Stimulated activated CD8-positive, alpha-beta memory T cell treated with anti-CD3 and anti-CD28 coated beads, Interleukin-2, amount 100 ng/mL, for 48 hours (primary cell): Measurements from ENCODE around the gene EPHA3.
A peak's percentile ranks its signal among the peaks of the same experiment; 100 is the strongest.

Source experiments
- DNase-seq, 2 donors: peaks; one replicate each; pipeline ENCODE4 v3.0.0-alpha.2; 2020; ENCODE audit warnings: low read depth in 2 of 2

EPHA3 gene

DNA sequence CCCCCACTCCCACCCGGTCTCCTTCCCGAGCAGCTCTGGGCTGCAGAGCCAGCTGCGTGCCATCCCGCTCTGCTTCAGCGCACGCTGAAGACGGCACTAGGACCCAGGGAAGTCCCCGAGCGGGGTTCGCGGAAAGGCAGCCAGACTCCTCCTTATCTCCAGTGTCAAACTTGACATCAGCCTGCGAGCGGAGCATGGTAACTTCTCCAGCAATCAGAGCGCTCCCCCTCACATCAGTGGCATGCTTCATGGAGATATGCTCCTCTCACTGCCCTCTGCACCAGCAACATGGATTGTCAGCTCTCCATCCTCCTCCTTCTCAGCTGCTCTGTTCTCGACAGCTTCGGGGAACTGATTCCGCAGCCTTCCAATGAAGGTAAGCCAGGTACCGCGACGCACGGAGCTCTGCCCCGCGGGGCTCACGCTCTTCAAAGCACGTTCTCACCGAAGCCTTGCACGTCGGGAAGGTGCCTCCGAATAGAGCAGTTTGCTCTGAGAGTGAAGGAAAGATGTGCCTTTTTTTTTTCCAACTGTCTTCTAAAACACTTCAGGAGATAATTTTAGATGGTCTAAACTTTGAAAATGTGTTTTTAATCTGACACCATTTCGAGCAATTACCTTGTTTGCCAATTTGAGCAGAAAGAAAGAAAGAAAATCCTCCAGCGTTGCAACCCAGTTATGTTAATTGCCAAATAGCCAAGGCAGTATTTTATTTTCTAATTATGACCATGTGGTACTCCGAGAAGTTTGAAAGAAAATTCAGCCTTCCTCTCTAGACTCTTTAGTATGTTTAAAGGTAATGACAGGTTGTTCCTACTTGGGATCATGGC, at the start of gene EPHA3:
Gene EPHA3, plus strand, starts transcription at position 161 of the 830 bp plus-strand sequence. Its CDS starts 128 bp downstream, at position 289.
- DNase-seq = peak in 1 of 2 donors; percentile 32

DNA sequence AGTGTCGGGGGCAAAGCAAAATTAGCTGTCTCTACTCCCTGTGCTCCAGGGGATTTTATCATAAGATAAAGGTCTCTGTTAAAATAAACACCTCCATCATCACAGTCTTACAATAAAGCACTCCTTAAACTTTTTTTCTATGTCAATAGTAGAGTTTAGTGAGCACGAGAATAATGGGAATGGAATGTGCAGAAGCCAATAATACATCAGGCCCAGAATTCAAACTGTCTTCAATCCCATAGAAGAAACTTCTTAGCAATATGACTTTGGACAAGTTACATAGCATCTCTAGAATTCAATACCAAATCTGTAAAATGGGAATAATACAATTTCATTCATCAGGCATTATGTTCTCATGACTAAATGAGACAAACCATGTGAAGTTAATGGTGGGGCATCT, 49.0 kb upstream of the EPHA3 start:
- DNase-seq = no peak

DNA sequence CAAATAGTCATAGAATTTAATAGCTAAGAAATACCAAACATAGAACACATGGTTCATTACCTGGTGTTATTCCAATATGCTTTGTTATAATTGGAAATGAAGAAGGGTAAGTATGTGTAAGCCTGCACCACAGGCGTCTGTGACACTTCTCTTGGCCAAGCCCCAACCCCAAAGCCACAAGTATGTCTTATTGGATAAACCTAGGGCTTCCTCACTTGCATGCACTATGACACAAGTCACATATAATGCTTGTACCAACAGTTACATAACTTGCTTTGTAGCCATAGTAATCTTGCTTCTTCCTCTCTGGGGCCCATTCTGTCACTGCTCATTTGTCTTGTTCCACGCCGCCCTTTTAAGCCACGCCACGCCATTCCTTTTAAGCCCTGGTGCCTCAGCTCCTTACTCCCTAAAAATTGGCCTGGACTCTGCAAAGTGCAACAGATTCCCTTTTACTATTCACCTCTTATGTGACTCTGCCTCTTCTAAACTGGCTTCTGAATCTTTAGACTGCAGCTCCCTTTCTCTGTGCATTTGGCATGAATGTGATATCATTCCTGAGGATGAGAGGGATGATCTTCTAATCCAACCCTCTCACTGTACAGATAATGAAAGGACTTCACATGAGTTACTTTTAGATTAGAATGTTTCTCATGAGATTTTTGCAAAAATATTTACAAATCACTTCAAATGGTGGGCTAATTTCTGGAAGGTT, 48.1 kb upstream of the EPHA3 start:
- DNase-seq = no peak

DNA sequence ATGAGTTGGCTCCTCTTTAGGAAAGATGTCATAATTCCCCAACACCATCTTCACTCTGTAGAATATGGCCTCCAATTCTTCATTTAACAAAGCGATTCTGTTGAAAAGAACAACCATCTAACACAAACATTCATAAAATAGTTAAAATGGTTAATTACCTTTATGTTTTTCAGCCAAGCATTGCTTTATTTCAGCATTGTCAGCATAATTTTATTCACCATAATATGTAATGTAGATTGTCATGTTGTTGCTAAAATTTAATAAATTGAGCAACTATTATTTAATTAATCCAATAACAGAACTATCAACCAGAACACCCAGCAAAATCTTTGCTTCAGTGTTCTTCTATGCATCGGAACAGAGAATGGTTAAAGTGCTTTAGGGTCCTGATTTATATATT, 46.2 kb upstream of the EPHA3 start:
- no peak for DNase-seq

DNA sequence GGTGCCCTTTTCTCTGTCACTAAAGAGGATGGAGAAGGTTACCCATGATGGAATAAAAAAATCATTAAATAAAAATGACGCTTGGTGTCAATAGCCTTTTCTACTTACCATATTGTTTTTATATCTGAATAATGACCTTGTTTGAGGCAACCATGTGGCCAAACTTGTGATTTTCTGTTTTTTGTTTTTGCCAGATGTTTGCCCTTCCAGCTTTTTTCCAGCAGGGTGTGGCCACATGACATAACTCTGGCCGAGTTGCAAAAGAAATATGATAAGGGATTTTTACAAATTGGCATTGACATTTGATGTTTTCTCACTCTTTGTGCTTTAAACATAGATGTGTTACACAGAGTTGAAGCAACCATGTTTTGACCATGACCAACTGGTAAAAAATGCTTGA, 39.7 kb upstream of the EPHA3 start:
- no peak for DNase-seq

DNA sequence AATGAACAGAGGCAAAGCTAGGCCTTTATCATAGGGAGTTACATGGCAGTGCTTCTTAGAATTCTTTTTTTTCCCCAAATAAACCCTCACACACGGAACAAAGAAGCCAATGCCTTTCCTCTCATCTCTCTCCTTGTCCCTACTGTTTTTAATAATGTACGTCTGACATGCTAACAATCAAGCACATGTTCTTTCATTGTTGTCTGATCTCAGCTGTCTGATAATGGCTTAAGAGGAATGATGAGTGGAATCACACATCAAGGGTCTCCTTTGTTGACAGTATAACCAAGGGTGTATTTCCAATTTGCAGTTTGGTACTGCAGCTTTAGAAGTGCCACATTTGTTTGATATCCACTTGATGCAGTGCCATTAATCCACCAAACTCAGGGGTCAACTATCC, 34.8 kb upstream of the EPHA3 start:
- DNase-seq = no peak

DNA sequence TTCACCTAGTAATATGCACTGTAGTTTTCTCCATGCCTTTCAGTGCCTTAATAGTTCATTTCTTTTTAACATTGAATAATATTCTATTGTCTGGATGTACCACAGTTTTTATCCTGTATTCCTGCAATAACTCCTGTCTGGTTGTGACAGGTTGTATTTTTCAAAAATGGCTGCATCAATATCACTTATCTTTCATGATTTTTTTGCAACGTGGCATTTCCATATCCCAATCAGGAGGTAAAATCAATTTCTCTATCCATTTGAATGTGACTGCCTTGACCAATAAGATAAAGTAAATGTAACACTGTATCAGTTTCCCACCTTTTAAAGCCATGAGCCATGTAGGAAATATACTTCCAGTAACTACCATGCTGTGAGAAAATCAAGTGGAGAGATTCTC, 27.5 kb upstream of the EPHA3 start:
- no peak for DNase-seq

DNA sequence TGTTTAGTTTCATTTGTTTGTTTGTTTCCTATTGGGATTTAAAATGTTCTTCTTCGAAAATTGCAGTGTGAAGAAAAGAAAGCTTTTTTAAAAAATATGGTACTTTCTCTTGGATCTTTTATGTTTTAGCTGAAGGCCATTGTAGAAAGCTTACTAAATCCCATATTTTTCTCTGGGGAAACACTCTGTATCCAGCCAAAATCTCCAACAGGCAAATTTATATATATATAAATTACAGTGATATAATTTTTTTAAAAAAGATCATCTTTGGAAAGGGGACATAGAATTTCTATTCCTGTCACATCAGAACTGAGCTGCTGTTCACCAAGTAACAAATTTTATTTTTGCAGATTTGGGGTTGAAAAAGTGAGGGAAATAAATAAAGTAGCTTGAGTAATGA, 19.6 kb upstream of the EPHA3 start:
- no peak for DNase-seq

DNA sequence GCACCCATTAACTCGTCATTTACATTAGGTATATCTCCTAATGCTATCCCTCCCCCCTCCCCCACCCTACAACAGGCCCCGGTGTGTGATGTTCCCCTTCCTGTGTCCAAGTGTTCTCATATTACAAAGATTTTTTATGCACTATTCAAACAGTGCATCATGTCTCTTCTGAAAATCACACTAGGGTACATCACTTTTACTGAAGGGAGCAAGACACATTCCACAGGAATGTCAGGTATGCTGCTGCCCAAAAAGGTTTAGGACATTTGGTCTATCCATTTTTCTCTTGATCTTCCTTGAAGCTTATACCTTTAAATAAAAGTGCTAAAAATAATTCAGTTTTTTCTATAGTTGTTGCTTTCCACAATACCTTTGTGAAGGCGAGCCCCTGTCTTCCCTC, 9.2 kb upstream of the EPHA3 start:
- no peak for DNase-seq

DNA sequence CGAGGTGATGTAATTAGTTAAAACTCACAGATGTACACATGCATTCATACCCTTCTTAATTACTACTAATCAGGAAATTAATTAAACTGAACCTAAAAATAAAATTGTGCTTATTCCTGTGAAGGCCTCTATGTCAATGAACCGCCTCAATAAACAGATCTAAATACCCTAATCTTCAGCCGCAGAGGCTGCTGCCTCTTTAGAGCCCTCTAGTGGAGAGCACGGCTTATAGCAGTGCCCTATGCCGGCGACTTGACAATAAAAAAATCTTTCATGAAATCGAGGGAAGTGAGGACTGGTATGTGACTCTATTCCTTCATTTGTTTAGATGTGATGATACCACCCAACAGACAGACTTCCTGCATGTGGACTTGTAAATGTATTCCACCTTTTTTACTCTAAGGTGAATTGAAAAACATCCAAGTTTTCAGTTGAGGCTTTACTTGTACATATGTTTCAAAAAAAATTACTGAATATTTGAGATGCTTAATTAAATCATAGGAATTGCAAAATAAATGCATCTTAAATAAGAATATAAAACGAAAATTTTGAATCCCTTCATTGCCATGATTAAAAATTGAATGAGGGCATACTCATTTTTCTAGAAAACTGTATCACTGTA, 8.3 kb upstream of the EPHA3 start:
- DNase-seq = peak in 1 of 2 donors; percentile 8

DNA sequence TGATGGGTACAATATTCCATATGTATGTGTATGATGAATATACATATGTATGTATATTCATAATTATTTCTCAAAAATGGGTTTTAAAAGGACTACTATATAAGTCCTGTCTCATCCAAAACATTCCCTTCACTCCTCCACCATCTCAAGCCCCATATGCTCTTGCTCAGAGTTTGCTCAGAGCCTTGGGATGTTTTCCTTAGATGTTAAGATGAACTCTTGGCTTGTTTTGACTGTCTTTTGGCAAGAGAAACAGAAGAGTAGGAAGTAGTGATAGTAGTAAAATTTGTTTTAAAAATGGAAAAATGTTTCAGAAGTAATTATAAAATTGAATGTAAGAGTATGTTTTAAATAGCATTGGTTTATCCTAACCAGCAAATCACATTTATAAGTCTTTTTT, 6.2 kb upstream of the EPHA3 start:
- no peak for DNase-seq

DNA sequence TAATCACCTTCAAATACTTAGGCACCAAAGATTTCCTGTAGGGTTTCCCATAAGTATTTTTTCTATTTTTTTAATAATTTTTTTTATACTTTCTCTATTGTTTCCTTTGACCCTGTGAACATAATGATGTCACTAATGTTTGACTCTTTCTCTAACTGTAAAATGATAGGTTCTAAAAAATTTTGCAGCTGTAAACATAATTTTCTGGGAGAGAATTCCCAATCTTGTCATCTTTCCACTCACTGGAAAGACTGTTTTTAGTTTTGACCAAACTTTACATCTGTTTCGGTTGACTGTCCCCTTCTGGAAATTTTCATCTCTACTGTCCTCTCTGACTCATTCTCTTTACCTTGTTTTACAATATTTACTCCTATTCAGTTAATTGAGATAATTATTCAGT, 5.5 kb upstream of the EPHA3 start:
- no peak for DNase-seq

DNA sequence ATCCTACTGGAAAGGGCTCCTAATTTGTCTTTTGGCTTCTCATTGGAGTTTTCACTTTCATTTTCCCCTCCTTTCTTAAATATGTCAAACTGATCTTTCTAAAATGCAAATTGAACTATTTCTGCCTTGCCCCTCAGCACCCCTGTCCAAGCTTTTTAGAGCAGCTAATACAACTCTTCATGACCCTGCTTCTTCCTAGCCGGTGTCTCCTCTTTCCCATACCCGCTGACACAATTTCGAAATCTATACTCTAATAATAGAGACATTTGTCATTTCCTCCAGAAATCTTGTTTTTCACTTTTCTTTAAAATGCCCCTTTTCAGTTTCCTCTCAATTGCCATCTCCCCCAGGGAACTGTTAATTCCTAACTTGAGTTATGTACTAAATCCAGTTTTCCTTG, 2.9 kb upstream of the EPHA3 start:
- no peak for DNase-seq

DNA sequence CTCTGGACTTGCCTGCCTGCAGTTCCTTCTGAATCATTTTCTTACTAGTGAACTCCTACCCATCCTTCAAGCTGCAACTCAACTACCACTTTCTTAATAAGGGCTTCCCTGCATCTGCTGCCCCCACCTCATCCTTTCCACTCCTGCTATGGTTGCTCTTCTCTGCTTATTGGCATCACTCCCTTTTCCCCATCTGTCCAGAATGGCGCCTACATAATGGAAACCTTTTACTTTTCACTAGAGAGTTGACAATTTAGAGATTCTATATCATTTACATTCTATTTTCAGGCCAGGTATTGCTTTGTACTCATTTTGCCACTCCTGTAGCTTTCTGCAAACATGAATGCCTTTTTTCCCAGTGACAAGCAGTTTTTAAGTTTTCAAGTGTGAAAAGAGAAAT, 1.9 kb upstream of the EPHA3 start:
- no peak for DNase-seq

DNA sequence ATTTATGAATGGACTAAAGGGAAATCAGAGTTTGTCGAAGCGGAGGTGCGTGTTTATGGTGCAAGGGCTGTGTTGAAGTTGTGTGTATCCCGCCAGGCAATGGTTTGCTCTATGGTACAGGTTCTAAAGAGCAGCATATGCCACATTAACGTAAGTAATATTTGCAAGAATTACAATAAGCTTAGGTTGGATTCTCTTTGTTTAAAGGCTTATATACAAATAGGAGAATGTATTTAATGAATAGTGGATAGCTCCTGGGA, 800 bp downstream of the EPHA3 start:
- DNase-seq = no peak

DNA sequence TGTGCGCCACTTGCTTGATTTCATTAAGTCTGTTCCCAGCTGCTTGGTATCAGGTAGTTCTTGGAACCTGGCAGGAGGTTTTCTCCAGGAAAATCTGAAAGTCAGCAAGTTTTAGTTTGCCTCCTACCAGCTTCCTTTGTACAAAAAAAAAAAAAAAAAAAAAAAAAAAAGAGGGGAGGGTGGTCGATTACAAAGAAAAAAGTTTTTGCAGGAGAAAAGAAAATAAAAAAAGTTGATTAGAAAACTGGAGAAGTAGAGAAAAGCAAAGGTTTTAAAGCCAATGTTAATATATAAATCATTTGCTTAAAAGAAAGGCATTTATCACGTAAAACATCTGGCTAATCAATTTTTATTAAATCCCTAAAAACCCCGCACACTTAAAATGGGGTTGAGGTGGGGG, 5.9 kb downstream of the EPHA3 start:
- DNase-seq = no peak

DNA sequence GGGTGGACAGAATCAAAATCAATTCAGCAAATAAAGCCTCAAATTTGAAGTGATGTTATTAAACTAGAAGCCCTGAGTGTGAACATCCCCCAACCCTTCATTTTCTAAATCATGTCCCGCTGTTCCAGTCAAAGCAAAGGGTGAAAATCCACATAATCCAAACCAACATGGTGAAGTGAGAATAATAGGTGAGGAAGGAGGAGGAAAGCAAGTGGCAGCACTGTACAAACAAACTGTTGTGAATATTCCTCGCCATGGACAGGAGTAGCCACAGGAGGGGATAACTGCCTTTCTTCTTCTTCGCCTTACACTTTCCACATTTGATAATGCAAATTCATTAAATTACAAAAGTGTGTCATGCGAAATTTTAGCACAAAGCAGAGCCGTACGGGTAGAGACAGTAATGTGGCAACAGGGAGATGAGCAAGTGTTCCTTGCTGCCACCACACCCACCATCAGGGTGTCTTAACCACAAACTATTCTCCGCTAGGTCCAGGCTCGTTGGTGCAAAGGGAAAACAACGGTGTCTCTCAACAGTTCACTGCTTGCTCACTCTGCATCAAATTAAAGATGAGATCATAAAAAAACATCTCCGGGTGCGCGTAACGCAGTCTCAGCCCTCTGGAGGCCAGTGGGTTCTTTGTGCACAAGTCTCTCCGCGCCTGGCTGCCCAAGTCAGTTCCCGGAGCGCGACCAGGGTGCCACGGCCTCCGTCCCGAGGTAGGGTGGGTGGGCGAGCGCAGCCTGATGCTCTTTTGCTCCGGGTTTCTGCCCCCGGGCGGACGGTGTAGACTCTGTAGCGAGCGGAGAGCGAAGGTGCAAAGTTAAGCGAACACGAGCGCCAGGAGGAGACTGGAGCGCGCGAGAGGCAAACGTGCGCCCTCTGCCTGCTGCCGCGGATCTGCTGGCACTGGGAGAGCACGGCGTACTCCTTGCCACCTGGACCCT, 6.7 kb downstream of the EPHA3 start:
- DNase-seq = peak in 1 of 2 donors; percentile 1

DNA sequence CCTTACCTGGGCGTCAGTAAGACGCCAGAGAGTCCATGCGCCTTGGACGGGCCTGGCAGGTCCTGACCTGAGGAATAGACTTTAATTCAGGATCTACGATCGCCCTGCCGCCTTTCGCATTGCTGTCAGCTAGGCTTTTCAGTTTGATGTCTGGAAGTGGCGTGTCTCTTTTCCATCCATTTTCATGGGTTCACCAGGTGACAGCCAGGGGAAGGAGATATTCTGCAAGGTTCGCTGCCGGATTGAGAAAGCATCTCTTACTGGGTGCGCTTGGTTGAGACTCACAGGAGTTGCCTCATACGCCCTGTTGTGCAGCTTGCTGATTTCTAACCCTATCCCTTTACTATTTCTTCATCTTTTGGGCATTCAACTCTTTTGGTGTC, 7.4 kb downstream of the EPHA3 start:
- no peak for DNase-seq

DNA sequence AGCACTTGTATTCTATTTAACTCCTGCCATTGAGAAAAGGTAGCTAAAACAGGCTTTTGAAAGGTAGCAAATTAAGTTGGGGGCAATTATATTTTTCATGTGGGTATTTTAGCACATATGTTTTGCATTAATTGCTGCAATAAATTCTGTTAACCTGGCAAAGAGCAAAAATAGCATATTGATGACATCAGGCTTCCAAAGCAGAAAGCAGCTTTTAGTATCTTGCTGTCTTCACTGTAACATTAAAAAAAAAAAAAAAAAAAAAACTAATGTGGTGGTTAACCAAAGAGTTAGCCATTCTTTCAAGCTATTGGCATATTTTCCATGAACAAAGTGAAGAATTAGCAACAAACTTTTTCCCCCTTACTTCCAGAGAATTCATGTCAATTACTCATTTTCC, 9.1 kb downstream of the EPHA3 start:
- DNase-seq = no peak

DNA sequence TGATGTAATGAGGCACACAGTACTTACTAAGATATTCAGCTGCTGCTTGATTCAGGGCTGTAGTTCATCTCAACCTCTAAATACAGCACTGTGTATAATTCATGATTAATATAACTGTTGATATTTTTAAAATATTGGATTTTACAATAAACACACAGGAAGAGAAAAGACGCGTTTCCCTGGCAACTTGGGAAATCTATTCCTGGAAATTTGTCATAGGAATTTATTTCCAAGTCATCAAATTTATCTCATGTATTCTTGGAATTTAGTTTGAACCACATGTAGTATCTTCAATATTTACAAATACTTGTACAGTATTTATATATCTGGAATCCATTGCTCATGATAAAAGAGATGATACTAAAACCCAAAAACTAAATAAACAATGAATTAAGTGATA, 30.6 kb downstream of the EPHA3 start:
- no peak for DNase-seq

DNA sequence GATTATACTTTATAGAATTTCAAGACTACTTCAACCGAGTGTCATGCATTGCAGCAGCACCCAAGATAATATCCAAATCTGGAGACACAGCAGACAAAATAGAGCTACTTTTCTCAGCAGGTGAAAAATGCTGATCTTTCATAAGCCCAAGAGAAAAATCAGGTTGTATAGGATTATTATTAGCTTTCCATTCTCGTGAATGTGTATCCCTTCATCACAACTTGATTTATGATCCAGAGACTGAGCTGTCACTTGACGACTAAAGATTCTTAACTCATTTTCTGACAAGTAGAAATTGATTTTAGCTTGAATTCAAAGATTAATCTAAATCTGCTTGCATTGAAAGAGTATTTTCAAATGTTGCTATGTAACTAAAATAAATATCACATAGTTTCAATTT, 32.4 kb downstream of the EPHA3 start:
- no peak for DNase-seq

DNA sequence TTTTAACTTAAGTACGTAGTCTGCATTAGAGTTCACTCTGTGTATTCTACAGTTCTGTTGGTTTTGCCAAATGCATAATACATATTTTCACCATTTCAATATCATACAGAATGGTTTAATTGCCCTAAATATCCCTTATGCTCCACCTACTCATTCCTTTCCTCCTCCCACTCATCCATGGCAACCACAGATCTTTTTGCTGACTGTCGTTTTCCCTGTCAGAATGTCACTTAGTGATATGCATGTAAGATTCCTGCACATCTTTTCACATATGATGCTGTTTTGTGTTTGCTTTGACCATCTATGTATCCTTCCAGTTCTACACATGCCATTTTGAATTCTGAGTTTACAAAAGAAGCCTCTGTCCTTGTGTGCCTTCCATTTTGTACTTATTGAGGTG, 36.7 kb downstream of the EPHA3 start:
- DNase-seq = no peak
